B cell (primary cell): ENCODE results near the gene PAMR1. TPM values are rescaled to one million over a fixed set of nuclear protein-coding genes. Genes with fewer than 3 reads are reported as not detected.

Source experiments
- ATAC-seq: fragments of 200-7000 bp; cut with Tn5 transposase; one replicate; pipeline ENCODE4 v1.10.0; 2021; ENCODE audit warnings: low read depth, mild to moderate bottlenecking, moderate number of reproducible peaks, moderate library complexity
- CTCF ChIA-PET: fragments of 350-600 bp; sonication (Branson Sonifier 250); formaldehyde crosslinking; loops from one replicate; lab custom pipeline; 2021; ENCODE audit warnings: antibody characterized with exemption, inconsistent platforms; lab: Charles Lee
- POLR2A ChIA-PET: fragments of 350-600 bp; sonication (Branson Sonifier 250); formaldehyde crosslinking; loops from one replicate; lab custom pipeline; 2021; ENCODE audit warnings: antibody characterized with exemption; lab: Charles Lee
- DNase-seq: peaks from one replicate; pipeline ENCODE4 v3.0.0; 2013
- H2AFZ ChIP-seq: 2 replicates; pipeline ENCODE4 v1.6.1; 2012; ENCODE audit warnings: mild to moderate bottlenecking, low read depth, low read length; ENCODE audit not compliant: insufficient read depth, poor library complexity, severe bottlenecking
- H3K27ac ChIP-seq, 2 donors: 1 replicate in 1 of 2; 2 replicates in 1 of 2; pipeline ENCODE4 v1.5.1; 2012 to 2013; ENCODE audit warnings: low read length in 2 of 2, mild to moderate bottlenecking in 2 of 2, moderate library complexity in 1 of 2
- H3K27me3 ChIP-seq, 4 experiments: fragments of 200-600 bp in 1 of 4; sonication (generic) in 1 of 4; replicated peaks in 1 of 4; 1 replicate in 2 of 4; 2 replicates in 2 of 4; pipeline versions ENCODE4 v1.6.1 to v1.7.0; 2013 to 2016; ENCODE audit warnings: low read length in 3 of 4, mild to moderate bottlenecking in 2 of 4, mixed read lengths in 1 of 4, moderate library complexity in 1 of 4; ENCODE audit not compliant: insufficient read depth in 4 of 4, control insufficient read depth in 3 of 4; ENCODE audit errors: control extremely low read depth in 1 of 4
- H3K36me3 ChIP-seq, 2 experiments: replicated peaks in 1 of 2; 1 replicate in 1 of 2; 2 replicates in 1 of 2; pipeline versions ENCODE4 v1.6.1 to v1.7.1; 2013; ENCODE audit warnings: low read length in 1 of 2; ENCODE audit not compliant: insufficient read depth in 2 of 2, control insufficient read depth in 1 of 2; ENCODE audit errors: control extremely low read depth in 1 of 2, extremely low read depth in 1 of 2
- H3K4me1 ChIP-seq, 2 donors: fragments of 200-600 bp in 1 of 2; sonication (generic) in 1 of 2; 1 replicate in 1 of 2; 2 replicates in 1 of 2; pipeline versions ENCODE4 v1.5.1 to v1.6.1; 2013 to 2017; ENCODE audit warnings: low read length in 2 of 2; ENCODE audit not compliant: control insufficient read depth in 2 of 2, insufficient read depth in 2 of 2
- H3K4me2 ChIP-seq: replicated peaks from 2 replicates; pipeline ENCODE3; 2012; ENCODE audit warnings: mild to moderate bottlenecking, low read depth, low read length; ENCODE audit not compliant: poor library complexity, severe bottlenecking
- H3K4me3 ChIP-seq, 5 experiments: fragments of 200-600 bp in 1 of 5; sonication (generic) in 1 of 5; 1 replicate in 3 of 5; 2 replicates in 2 of 5; pipeline versions ENCODE4 v1.5.1 to v1.7.0; 2011 to 2016; ENCODE audit warnings: low read length in 4 of 5, mild to moderate bottlenecking in 4 of 5, low read depth in 2 of 5, control low read depth in 1 of 5, moderate library complexity in 1 of 5; ENCODE audit not compliant: insufficient read depth in 1 of 5; ENCODE audit errors: control extremely low read depth in 1 of 5, extremely low read depth in 1 of 5
- H3K79me2 ChIP-seq: fragments of 200-600 bp; sonication (generic); one replicate; pipeline ENCODE4 v1.6.0; 2016; ENCODE audit warnings: low read length; ENCODE audit not compliant: control insufficient read depth, insufficient read depth
- H3K9ac ChIP-seq: fragments of 200-600 bp; sonication (generic); 2 replicates; pipeline ENCODE4 v1.6.1; 2017; ENCODE audit warnings: mild to moderate bottlenecking, low read length, moderate library complexity
- H3K9me3 ChIP-seq, 3 donors: one replicate each; pipeline versions ENCODE4 v1.6.1 to v1.7.1; 2013; ENCODE audit warnings: low read length in 2 of 3; ENCODE audit not compliant: control insufficient read depth in 2 of 3, insufficient read depth in 1 of 3; ENCODE audit errors: control extremely low read depth in 1 of 3
- H4K20me1 ChIP-seq: 2 replicates; pipeline ENCODE4 v1.6.0; 2012; ENCODE audit warnings: mild to moderate bottlenecking, low read length; ENCODE audit not compliant: insufficient read depth, control insufficient read depth, poor library complexity, severe bottlenecking
- H3K27ac Mint-ChIP-seq: one replicate; pipeline ENCODE4 v1.8.0; 2021; ENCODE audit warnings: mixed read lengths
- H3K27me3 Mint-ChIP-seq: one replicate; pipeline ENCODE4 v1.8.0; 2021; ENCODE audit warnings: mixed read lengths
- H3K4me1 Mint-ChIP-seq: one replicate; pipeline ENCODE4 v1.8.0; 2021; ENCODE audit warnings: mixed read lengths
- H3K4me3 Mint-ChIP-seq: one replicate; pipeline ENCODE4 v1.8.0; 2021; ENCODE audit warnings: mixed read lengths
- H3K9me3 Mint-ChIP-seq: one replicate; pipeline ENCODE4 v1.8.0; 2022; ENCODE audit warnings: mixed read lengths; ENCODE audit not compliant: insufficient read depth
- CTCF ChIP-seq: fragments of 200-600 bp; IDR thresholded peaks from one replicate; pipeline ENCODE4 v1.8.0; 2022; ENCODE audit warnings: antibody characterized with exemption, mild to moderate bottlenecking
- EZH2 ChIP-seq: IDR thresholded peaks from 2 replicates; pipeline ENCODE4 v1.6.1; 2012; ENCODE audit warnings: borderline replicate concordance, low read depth, mild to moderate bottlenecking, moderate library complexity, low read length; ENCODE audit not compliant: insufficient read depth, poor library complexity, severe bottlenecking
- WGBS: methylation state at CpG from one replicate; pipeline ENCODE4 v1.1.5; 2013; ENCODE audit warnings: missing lambda C conversion rate; ENCODE audit not compliant: insufficient coverage; 5-methylcytosine and 5-hydroxymethylcytosine counted together
- intact Hi-C: fragments of 100-400 bp; cut with micrococcal nuclease; formaldehyde crosslinking; loops from one replicate; pipeline ENCODE4 v1.10.0; 2022
- polyA plus RNA-seq: library from polyadenylated mRNA; depleted of rRNA; stranded (reverse); fragments of >200 nt; gene quantifications from 2 replicates; pipeline ENCODE4 v1.2.3, GENCODE V29; 2012
- total RNA-seq, 2 donors: library from RNA; stranded (reverse); fragments of 120-200 nt in 1 of 2; gene quantifications; 1 replicate in 1 of 2; 2 replicates in 1 of 2; pipeline versions ENCODE4 v1.2.3 to v1.2.4, GENCODE V29; 2013 to 2022

PAMR1 gene
- total and polyA plus RNA-seq, 2 donors (not counting 1 experiment from before 2014, with no cell fraction given), result not detected

- ChIA-PET POLR2A (no interaction called here), CTCF (interaction anchor here (0.7 to 11.8 kb wide), 35 partner anchors 17 to 878 kb away, joined by 3 to 248 read pairs (median 4); partner anchors contain the start of genes CD44 and ELF5)
- no peaks in the 10 kb centered on the region for H4K20me1 ChIP-seq
- H3K4me1 ChIP-seq, result peaks cover 10 to 18% of the 10 kb centered on the region in 2 donors
- peak overlapping the region; percentile 50 for H3K27ac Mint-ChIP-seq
- peaks cover 0 to 3% (median 0%) of the 10 kb centered on the region in 4 experiments for H3K27me3 ChIP-seq
- H3K36me3 ChIP-seq, result no peaks in the 10 kb centered on the region
- H3K4me3 ChIP-seq, result peak overlapping the region in 1 of 5 experiments; percentile 29
- no peak overlapping the region for H3K27ac ChIP-seq
- H3K9me3 Mint-ChIP-seq, result no peaks in the 10 kb centered on the region
- no peaks in the 10 kb centered on the region for H3K27me3 Mint-ChIP-seq
- 54% methylated on average over 6 of the region's 13 CpGs for WGBS
- H3K9ac ChIP-seq, result peak overlapping the region; percentile 22
- H3K9me3 ChIP-seq, result no peaks in the 10 kb centered on the region
- H3K4me1 Mint-ChIP-seq, result peaks cover 23% of the 10 kb centered on the region
- intact Hi-C loops, result loop anchor here (2.0 to 5.0 kb wide), 3 partner anchors 78 to 249 kb away; no protein-coding TSS in a partner anchor
- ATAC-seq (peak; percentile 59), DNase-seq (peak; percentile 32)
- TF ChIP-seq EZH2 (no peak), CTCF (no peak)
- peak overlapping the region; percentile 58 for H3K4me2 ChIP-seq
- H3K79me2 ChIP-seq, result no peaks in the 10 kb centered on the region
- no peak overlapping the region for H2AFZ ChIP-seq
- peak overlapping the region; percentile 38 for H3K4me3 Mint-ChIP-seq
These were observed 134.4 kb downstream of the PAMR1 start for GRCh38 chr11:35390737-35391682.
